Measurements from ENCODE around the gene ZNF473. TPM values are rescaled to one million over a fixed set of nuclear protein-coding genes. Genes with fewer than 3 reads are reported as not detected.

ZNF473 gene
- total RNA-seq, 1 experiment from 2014 or later = 13.9 TPM

- Histone ChIP-seq H3K36me3 (ENCODE audit: low read depth) (no peaks in the 10 kb centered on the region), H3K9me3 (ENCODE audit: insufficient read depth, low read depth) (peaks cover 30% of the 10 kb centered on the region), H3K4me1 (replicated peaks; ENCODE audit: insufficient read depth) (no peaks in the 10 kb centered on the region), H2AFZ (no peak overlapping the region), H3F3A (ENCODE audit: insufficient read depth, low read depth) (no peaks in the 10 kb centered on the region), H4K20me1 (ENCODE audit: insufficient read depth) (no peaks in the 10 kb centered on the region), H3K79me2 (ENCODE audit: low read depth) (no peaks in the 10 kb centered on the region), H3K9me2 (ENCODE audit: insufficient read depth) (no peaks in the 10 kb centered on the region), H3K27me3 (ENCODE audit: insufficient read depth, low read depth) (peaks cover 8% of the 10 kb centered on the region; the same call in 1 of the 2 replicates), H3K4me3 (no peak overlapping the region), H3K4me2 (no peak overlapping the region), H3K27ac (no peak overlapping the region)
- CTCF ChIA-PET = no interaction called here
- DNase-seq = no peak
- intact Hi-C loops (cut with micrococcal nuclease; ENCODE audit: unreplicated experiment) = no loop called here
- TF ChIP-seq CTCF (conservative IDR thresholded peaks at IDR 0.05) (no peak), EZH2 (IDR thresholded peaks at IDR 0.05; ENCODE audit: low read depth) (no peak)
- POLR2A ChIA-PET (ENCODE audit: unreplicated experiment) = no interaction called here
- BruUV-seq (replicated peaks) = no TSS peak
Observed at GRCh38 chr19:50059045-50059444, 33.2 kb downstream of the ZNF473 start.

DNA sequence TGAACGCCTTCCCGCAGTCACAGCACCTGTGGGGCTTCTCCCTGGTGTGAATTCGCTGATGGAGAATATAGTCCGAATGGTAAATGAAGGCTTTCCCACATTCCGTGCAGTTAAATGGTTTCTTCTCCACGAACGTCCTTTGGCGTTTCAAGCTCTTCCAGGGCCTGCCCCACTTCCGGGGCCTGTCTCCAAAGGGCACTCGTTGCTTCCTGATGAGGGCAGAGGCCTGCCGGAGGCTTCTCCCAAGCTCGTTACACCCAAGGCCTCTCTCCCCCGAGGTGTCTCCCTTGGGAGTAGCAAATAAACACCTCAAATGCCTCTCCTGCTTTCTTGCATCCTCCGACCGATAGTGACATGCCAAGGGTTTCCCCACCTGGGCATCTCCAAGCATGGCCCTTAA is 34.3 kb downstream of the ZNF473 start:
- no peak for TF ChIP-seq CTCF (conservative IDR thresholded peaks at IDR 0.05)
- TF ChIP-seq EZH2 (IDR thresholded peaks at IDR 0.05; ENCODE audit: low read depth) = no peak
- DNase-seq = no peak
- Histone ChIP-seq H3K9me3 (ENCODE audit: insufficient read depth, low read depth) (peaks cover 27% of the 10 kb centered on the region), H3K27me3 (ENCODE audit: insufficient read depth, low read depth) (peaks cover 19% of the 10 kb centered on the region; the same call in 1 of the 2 replicates), H3F3A (ENCODE audit: insufficient read depth, low read depth) (no peaks in the 10 kb centered on the region), H3K4me2 (no peak overlapping the region), H3K4me3 (no peak overlapping the region), H3K9me2 (ENCODE audit: insufficient read depth) (no peaks in the 10 kb centered on the region), H3K27ac (no peak overlapping the region), H3K4me1 (replicated peaks; ENCODE audit: insufficient read depth) (no peaks in the 10 kb centered on the region), H3K36me3 (ENCODE audit: low read depth) (no peaks in the 10 kb centered on the region), H4K20me1 (ENCODE audit: insufficient read depth) (no peaks in the 10 kb centered on the region), H3K79me2 (ENCODE audit: low read depth) (no peaks in the 10 kb centered on the region), H2AFZ (no peak overlapping the region)
- CTCF ChIA-PET = no interaction called here
- POLR2A ChIA-PET (ENCODE audit: unreplicated experiment) = no interaction called here
- intact Hi-C loops (cut with micrococcal nuclease; ENCODE audit: unreplicated experiment) = no loop called here
- no TSS peak for BruUV-seq (replicated peaks)

GRCh38 chr19:50061650-50062049 is 35.8 kb downstream of the ZNF473 start:
- intact Hi-C loops (cut with micrococcal nuclease; ENCODE audit: unreplicated experiment) = no loop called here
- Histone ChIP-seq H3K4me2 (no peak overlapping the region), H3K9me2 (ENCODE audit: insufficient read depth) (no peaks in the 10 kb centered on the region), H4K20me1 (ENCODE audit: insufficient read depth) (no peaks in the 10 kb centered on the region), H3K36me3 (ENCODE audit: low read depth) (no peaks in the 10 kb centered on the region), H3K9me3 (ENCODE audit: insufficient read depth, low read depth) (peaks cover 27% of the 10 kb centered on the region), H3F3A (ENCODE audit: insufficient read depth, low read depth) (no peaks in the 10 kb centered on the region), H3K4me1 (replicated peaks; ENCODE audit: insufficient read depth) (no peaks in the 10 kb centered on the region), H2AFZ (no peak overlapping the region), H3K27me3 (ENCODE audit: insufficient read depth, low read depth) (peaks cover 34% of the 10 kb centered on the region), H3K27ac (no peak overlapping the region), H3K4me3 (no peak overlapping the region), H3K79me2 (ENCODE audit: low read depth) (no peaks in the 10 kb centered on the region)
- no peak for TF ChIP-seq CTCF (conservative IDR thresholded peaks at IDR 0.05)
- TF ChIP-seq EZH2 (IDR thresholded peaks at IDR 0.05; ENCODE audit: low read depth) = no peak
- no TSS peak for BruUV-seq (replicated peaks)
- POLR2A ChIA-PET (ENCODE audit: unreplicated experiment) = no interaction called here
- CTCF ChIA-PET = no interaction called here
- DNase-seq = no peak

Measured in PC-9 (cell line).